IMR-90 (cell line): Measurements from ENCODE around the gene HOXB6. TPM values are rescaled to one million over a fixed set of nuclear protein-coding genes. Genes with fewer than 3 reads are reported as not detected.
A peak's percentile ranks its signal among the peaks of the same experiment; 100 is the strongest.

Experiments
- polyA plus RNA-seq, 3 experiments: library from polyadenylated mRNA; depleted of rRNA; stranded (reverse); fragments of >200 nt; gene quantifications; 2 replicates each; pipeline ENCODE4 v1.2.3, GENCODE V29; 2012; ENCODE audit warnings: low replicate concordance in 1 of 3
- total RNA-seq: library from RNA; depleted of rRNA; stranded (reverse); fragments of >200 nt; gene quantifications from 2 replicates; pipeline ENCODE4 v1.2.3, GENCODE V29; 2012
- TF ChIP-seq, protein P1 (sequence below): conservative IDR thresholded peaks from 2 replicates; pipeline ENCODE4 v1.5.1; 2012; ENCODE audit warnings: mild to moderate bottlenecking, low read depth, low read length, improper control_type of control experiment

Gene HOXB6
- total and polyA plus RNA-seq, 2 of the 4 experiments (the other 2 are of a cell fraction) = 11.1 to 42.2 TPM

DNA sequence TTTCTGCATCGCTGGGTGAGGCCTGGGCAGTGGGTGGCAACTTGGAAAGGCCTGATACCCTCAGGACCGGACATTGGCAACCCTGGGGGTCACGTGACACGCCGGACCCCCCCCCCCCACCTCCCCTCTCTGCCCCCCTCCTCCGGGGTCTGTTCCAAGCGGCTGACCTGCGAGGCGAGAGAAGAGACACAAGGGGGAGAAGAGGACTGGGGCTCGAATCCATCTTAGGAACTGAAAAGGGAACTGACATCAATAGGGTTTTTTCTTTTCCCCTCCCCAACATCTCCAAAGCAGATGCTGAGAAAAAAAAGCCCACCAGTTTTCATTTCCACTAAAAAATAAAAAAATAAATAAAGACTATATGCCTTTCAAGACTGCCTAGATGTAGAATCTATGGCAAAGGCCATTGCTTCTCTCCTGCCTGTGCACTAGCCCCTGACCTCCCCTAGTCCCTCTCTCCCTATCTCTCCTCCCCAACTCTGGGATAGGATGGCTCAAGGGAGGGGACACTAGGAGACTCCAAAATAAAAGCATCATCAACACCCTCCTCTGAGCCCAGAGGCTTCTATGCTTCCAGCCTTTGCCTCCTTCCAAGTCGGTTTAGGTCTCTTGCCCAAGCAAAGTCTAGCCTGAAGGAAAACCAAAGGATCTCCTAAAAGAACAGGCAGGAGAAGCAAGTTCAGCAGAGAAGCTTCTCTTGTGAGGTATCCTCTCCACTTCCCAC lies 52.2 kb downstream of the HOXB6 start (continued):
- TF ChIP-seq, protein P1, sequence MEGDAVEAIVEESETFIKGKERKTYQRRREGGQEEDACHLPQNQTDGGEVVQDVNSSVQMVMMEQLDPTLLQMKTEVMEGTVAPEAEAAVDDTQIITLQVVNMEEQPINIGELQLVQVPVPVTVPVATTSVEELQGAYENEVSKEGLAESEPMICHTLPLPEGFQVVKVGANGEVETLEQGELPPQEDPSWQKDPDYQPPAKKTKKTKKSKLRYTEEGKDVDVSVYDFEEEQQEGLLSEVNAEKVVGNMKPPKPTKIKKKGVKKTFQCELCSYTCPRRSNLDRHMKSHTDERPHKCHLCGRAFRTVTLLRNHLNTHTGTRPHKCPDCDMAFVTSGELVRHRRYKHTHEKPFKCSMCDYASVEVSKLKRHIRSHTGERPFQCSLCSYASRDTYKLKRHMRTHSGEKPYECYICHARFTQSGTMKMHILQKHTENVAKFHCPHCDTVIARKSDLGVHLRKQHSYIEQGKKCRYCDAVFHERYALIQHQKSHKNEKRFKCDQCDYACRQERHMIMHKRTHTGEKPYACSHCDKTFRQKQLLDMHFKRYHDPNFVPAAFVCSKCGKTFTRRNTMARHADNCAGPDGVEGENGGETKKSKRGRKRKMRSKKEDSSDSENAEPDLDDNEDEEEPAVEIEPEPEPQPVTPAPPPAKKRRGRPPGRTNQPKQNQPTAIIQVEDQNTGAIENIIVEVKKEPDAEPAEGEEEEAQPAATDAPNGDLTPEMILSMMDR = 0 out of 2 replicates have a peak, but pooled peaks have one; percentile 19
